GM23338 (cell line): Measurements from ENCODE around the gene ATN1. TPM values are rescaled to one million over a fixed set of nuclear protein-coding genes. Genes with fewer than 3 reads are reported as not detected.

Source experiments
- ATAC-seq: fragments of 200-7000 bp; cut with Tn5 transposase; 3 replicates; pipeline ENCODE4 v1.9.1; 2020
- DNase-seq: peaks from one replicate; pipeline ENCODE4 v3.0.0-alpha.2; 2015; ENCODE audit warnings: low spot score
- H2AFZ ChIP-seq: fragments of 200-600 bp; sonication (generic); 2 replicates; pipeline ENCODE4 v1.8.0; 2016; ENCODE audit warnings: antibody characterized with exemption, mild to moderate bottlenecking, moderate library complexity
- H3F3A ChIP-seq: fragments of 200-600 bp; sonication (generic); replicated peaks from 2 replicates; pipeline ENCODE4 v1.8.0; 2017; ENCODE audit warnings: antibody characterized with exemption, mixed run types, low read depth
- H3K27ac ChIP-seq: fragments of 200-600 bp; sonication (generic); 2 replicates; pipeline ENCODE4 v1.6.1; 2016; ENCODE audit warnings: low read depth
- H3K27me3 ChIP-seq: fragments of 200-600 bp; sonication (generic); 2 replicates; pipeline ENCODE4 v1.8.0; 2016; ENCODE audit warnings: mild to moderate bottlenecking, mixed run types, moderate library complexity; ENCODE audit not compliant: insufficient read depth
- H3K36me3 ChIP-seq: fragments of 200-600 bp; sonication (generic); 2 replicates; pipeline ENCODE4 v1.8.0; 2016; ENCODE audit warnings: mild to moderate bottlenecking; ENCODE audit not compliant: insufficient read depth
- H3K4me1 ChIP-seq: fragments of 200-600 bp; sonication (generic); 2 replicates; pipeline ENCODE4 v1.8.0; 2016; ENCODE audit warnings: mild to moderate bottlenecking, moderate library complexity; ENCODE audit not compliant: insufficient read depth
- H3K4me2 ChIP-seq: fragments of 200-600 bp; sonication (generic); 2 replicates; pipeline ENCODE4 v1.7.1; 2017; ENCODE audit warnings: mixed run types
- H3K4me3 ChIP-seq: fragments of 200-600 bp; sonication (generic); 2 replicates; pipeline ENCODE4 v1.6.1; 2016; ENCODE audit warnings: mixed run types
- H3K79me2 ChIP-seq: fragments of 200-600 bp; sonication (generic); replicated peaks from 2 replicates; pipeline ENCODE4 v1.8.0; 2017; ENCODE audit warnings: mild to moderate bottlenecking; ENCODE audit not compliant: insufficient read depth
- H3K9me2 ChIP-seq: fragments of 200-600 bp; sonication (generic); 2 replicates; pipeline ENCODE4 v1.8.0; 2017; ENCODE audit not compliant: insufficient read depth
- H4K20me1 ChIP-seq: fragments of 200-600 bp; sonication (generic); replicated peaks from 2 replicates; pipeline ENCODE4 v1.8.0; 2017; ENCODE audit warnings: mild to moderate bottlenecking; ENCODE audit not compliant: insufficient read depth
- H3K27ac Mint-ChIP-seq: 2 replicates; pipeline ENCODE4 v1.8.0; 2020; ENCODE audit warnings: inconsistent platforms, mild to moderate bottlenecking, moderate library complexity, mixed read lengths
- H3K27me3 Mint-ChIP-seq: 3 replicates; pipeline ENCODE4 v1.8.0; 2022; ENCODE audit warnings: low read depth, mild to moderate bottlenecking, moderate library complexity, mixed read lengths, inconsistent platforms; ENCODE audit not compliant: insufficient read depth, poor library complexity
- H3K36me3 Mint-ChIP-seq: 3 replicates; pipeline ENCODE4 v1.8.0; 2021; ENCODE audit warnings: low read depth, mild to moderate bottlenecking, inconsistent platforms, moderate library complexity, mixed read lengths
- H3K4me1 Mint-ChIP-seq: 3 replicates; pipeline ENCODE4 v1.8.0; 2020; ENCODE audit warnings: mild to moderate bottlenecking, inconsistent platforms, mixed read lengths
- H3K4me3 Mint-ChIP-seq: 3 replicates; pipeline ENCODE4 v1.8.0; 2021; ENCODE audit warnings: moderate library complexity, mild to moderate bottlenecking, inconsistent platforms, mixed read lengths
- H3K9me3 Mint-ChIP-seq: 3 replicates; pipeline ENCODE4 v1.8.0; 2020; ENCODE audit warnings: moderate library complexity, mild to moderate bottlenecking, inconsistent platforms, mixed read lengths
- CREB1 ChIP-seq: fragments of 250-450 bp; sonication (Bioruptor Pico); IDR thresholded peaks from 2 replicates; pipeline ENCODE4 v1.5.0; 2020; ENCODE audit warnings: low read depth, mild to moderate bottlenecking, moderate library complexity
- CTCF ChIP-seq, 2 experiments: fragments of 200-600 bp in 1 of 2; sonication (generic) in 1 of 2; conservative IDR thresholded peaks; 2 replicates each; pipeline versions ENCODE4 v1.5.1 to v1.6.1; 2016 to 2017; ENCODE audit warnings: antibody characterized with exemption in 2 of 2, low read depth in 2 of 2, mild to moderate bottlenecking in 2 of 2, moderate library complexity in 1 of 2
- EZH2 ChIP-seq: fragments of 200-600 bp; sonication (generic); IDR thresholded peaks from one replicate; pipeline ENCODE4 v1.8.0; 2017; ENCODE audit warnings: antibody characterized with exemption, mild to moderate bottlenecking, low read depth; ENCODE audit not compliant: unreplicated experiment
- EZH2phosphoT487 ChIP-seq: fragments of 200-600 bp; sonication (generic); IDR thresholded peaks from one replicate; pipeline ENCODE4 v1.8.1; 2018; ENCODE audit warnings: antibody characterized with exemption; ENCODE audit not compliant: unreplicated experiment
- JUNB ChIP-seq: IDR thresholded peaks from one replicate; pipeline ENCODE4 v1.6.1; 2016; ENCODE audit warnings: antibody characterized with exemption; ENCODE audit not compliant: unreplicated experiment
- NANOG ChIP-seq: IDR thresholded peaks from 2 replicates; pipeline ENCODE4 v1.6.1; 2016; ENCODE audit warnings: antibody characterized with exemption, borderline replicate concordance
- POLR2AphosphoS5 ChIP-seq: IDR thresholded peaks from 2 replicates; pipeline ENCODE4 v1.6.1; 2016; ENCODE audit warnings: antibody characterized with exemption, low read depth
- REST ChIP-seq: IDR thresholded peaks from one replicate; pipeline ENCODE4 v1.6.1; 2018; ENCODE audit warnings: antibody characterized with exemption; ENCODE audit not compliant: unreplicated experiment
- STAT1 ChIP-seq: IDR thresholded peaks from one replicate; pipeline ENCODE4 v1.6.1; 2016; ENCODE audit warnings: antibody characterized with exemption; ENCODE audit not compliant: unreplicated experiment
- ZNF331 ChIP-seq: fragments of 250-450 bp; sonication (Bioruptor Pico); IDR thresholded peaks from 2 replicates; pipeline ENCODE4 v1.5.0; 2020; ENCODE audit warnings: low read depth, mild to moderate bottlenecking, moderate library complexity
- polyA plus RNA-seq: library from polyadenylated mRNA; unstranded; fragments of >200 nt; fragmentation: Nextera tagmentation; extraction: Ambion mirVana; gene quantifications from 2 replicates; pipeline ENCODE4 v1.2.1, GENCODE V29; 2016
- total RNA-seq: library from RNA; depleted of rRNA; stranded (reverse); fragments of >200 nt; shearing (Covaris generic); gene quantifications from 2 replicates; pipeline ENCODE4 v1.2.3, GENCODE V29; 2014
- TF ChIP-seq, protein P1 (sequence below): fragments of 250-450 bp; sonication (Bioruptor Pico); IDR thresholded peaks from 2 replicates; pipeline ENCODE4 v1.5.0; 2020; ENCODE audit warnings: mild to moderate bottlenecking, moderate library complexity

Gene ATN1
- total and polyA plus RNA-seq, 2 experiments from 2014 or later: 27.2 to 49.6 TPM

GRCh38 chr12:6979453-6979852 is 51.7 kb downstream of the ATN1 start (continued):
- no peak for TF ChIP-seq CTCF (conservative IDR thresholded peaks at IDR 0.05; ENCODE audit: low read depth in 2 of 2)
- TF ChIP-seq JUNB: no peak

GRCh38 chr12:6980075-6980474 is 52.3 kb downstream of the ATN1 start:
- H3K36me3 ChIP-seq: peaks cover 18% of the 10 kb centered on the region
- no peak for ATAC-seq
- TF ChIP-seq POLR2AphosphoS5: no peak
- no peak for TF ChIP-seq NANOG
- TF ChIP-seq REST: no peak
- no peak for TF ChIP-seq CTCF (conservative IDR thresholded peaks at IDR 0.05; ENCODE audit: low read depth in 2 of 2)
- no peak for TF ChIP-seq CREB1 (CRISPR knock-in tag)
- no peak for TF ChIP-seq EZH2phosphoT487
- no peak for TF ChIP-seq EZH2
- TF ChIP-seq STAT1: no peak
- TF ChIP-seq ZNF331: no peak
- TF ChIP-seq JUNB: no peak
- TF ChIP-seq, protein P1, sequence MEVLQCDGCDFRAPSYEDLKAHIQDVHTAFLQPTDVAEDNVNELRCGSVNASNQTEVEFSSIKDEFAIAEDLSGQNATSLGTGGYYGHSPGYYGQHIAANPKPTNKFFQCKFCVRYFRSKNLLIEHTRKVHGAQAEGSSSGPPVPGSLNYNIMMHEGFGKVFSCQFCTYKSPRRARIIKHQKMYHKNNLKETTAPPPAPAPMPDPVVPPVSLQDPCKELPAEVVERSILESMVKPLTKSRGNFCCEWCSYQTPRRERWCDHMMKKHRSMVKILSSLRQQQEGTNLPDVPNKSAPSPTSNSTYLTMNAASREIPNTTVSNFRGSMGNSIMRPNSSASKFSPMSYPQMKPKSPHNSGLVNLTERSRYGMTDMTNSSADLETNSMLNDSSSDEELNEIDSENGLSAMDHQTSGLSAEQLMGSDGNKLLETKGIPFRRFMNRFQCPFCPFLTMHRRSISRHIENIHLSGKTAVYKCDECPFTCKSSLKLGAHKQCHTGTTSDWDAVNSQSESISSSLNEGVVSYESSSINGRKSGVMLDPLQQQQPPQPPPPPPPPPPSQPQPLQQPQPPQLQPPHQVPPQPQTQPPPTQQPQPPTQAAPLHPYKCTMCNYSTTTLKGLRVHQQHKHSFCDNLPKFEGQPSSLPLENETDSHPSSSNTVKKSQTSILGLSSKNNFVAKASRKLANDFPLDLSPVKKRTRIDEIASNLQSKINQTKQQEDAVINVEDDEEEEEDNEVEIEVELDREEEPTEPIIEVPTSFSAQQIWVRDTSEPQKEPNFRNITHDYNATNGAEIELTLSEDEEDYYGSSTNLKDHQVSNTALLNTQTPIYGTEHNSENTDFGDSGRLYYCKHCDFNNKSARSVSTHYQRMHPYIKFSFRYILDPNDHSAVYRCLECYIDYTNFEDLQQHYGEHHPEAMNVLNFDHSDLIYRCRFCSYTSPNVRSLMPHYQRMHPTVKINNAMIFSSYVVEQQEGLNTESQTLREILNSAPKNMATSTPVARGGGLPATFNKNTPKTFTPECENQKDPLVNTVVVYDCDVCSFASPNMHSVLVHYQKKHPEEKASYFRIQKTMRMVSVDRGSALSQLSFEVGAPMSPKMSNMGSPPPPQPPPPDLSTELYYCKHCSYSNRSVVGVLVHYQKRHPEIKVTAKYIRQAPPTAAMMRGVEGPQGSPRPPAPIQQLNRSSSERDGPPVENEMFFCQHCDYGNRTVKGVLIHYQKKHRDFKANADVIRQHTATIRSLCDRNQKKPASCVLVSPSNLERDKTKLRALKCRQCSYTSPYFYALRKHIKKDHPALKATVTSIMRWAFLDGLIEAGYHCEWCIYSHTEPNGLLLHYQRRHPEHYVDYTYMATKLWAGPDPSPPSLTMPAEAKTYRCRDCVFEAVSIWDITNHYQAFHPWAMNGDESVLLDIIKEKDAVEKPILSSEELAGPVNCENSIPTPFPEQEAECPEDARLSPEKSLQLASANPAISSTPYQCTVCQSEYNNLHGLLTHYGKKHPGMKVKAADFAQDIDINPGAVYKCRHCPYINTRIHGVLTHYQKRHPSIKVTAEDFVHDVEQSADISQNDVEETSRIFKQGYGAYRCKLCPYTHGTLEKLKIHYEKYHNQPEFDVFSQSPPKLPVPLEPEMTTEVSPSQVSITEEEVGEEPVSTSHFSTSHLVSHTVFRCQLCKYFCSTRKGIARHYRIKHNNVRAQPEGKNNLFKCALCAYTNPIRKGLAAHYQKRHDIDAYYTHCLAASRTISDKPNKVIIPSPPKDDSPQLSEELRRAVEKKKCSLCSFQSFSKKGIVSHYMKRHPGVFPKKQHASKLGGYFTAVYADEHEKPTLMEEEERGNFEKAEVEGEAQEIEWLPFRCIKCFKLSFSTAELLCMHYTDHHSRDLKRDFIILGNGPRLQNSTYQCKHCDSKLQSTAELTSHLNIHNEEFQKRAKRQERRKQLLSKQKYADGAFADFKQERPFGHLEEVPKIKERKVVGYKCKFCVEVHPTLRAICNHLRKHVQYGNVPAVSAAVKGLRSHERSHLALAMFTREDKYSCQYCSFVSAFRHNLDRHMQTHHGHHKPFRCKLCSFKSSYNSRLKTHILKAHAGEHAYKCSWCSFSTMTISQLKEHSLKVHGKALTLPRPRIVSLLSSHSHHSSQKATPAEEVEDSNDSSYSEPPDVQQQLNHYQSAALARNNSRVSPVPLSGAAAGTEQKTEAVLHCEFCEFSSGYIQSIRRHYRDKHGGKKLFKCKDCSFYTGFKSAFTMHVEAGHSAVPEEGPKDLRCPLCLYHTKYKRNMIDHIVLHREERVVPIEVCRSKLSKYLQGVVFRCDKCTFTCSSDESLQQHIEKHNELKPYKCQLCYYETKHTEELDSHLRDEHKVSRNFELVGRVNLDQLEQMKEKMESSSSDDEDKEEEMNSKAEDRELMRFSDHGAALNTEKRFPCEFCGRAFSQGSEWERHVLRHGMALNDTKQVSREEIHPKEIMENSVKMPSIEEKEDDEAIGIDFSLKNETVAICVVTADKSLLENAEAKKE (CRISPR knock-in tag): no peak

More at GRCh38 chr12:6980075-6980474, 52.3 kb downstream of the ATN1 start:
- Histone ChIP-seq H3F3A (peaks cover 23% of the 10 kb centered on the region), H3K27ac (no peak overlapping the region), H4K20me1 (peaks cover 16% of the 10 kb centered on the region), H3K4me1 (no peaks in the 10 kb centered on the region; the same call in 1 of the 2 replicates), H3K4me3 (no peak overlapping the region), H3K79me2 (no peaks in the 10 kb centered on the region), H3K9me2 (no peaks in the 10 kb centered on the region), H2AFZ (no peak overlapping the region), H3K4me2 (no peak overlapping the region), H3K27me3 (no peaks in the 10 kb centered on the region)
- Mint-ChIP-seq H3K4me1 (peaks cover 25% of the 10 kb centered on the region), H3K36me3 (peaks cover 67% of the 10 kb centered on the region), H3K27me3 (peaks cover 9% of the 10 kb centered on the region), H3K9me3 (no peaks in the 10 kb centered on the region), H3K4me3 (no peak overlapping the region), H3K27ac (no peak overlapping the region)
- no peak for DNase-seq
